Esophagus muscularis mucosa (tissue), 4 donors: ENCODE results near the gene GPR160. TPM values are rescaled to one million over a fixed set of nuclear protein-coding genes. Genes with fewer than 3 reads are reported as not detected.

Experiments used
- DNase-seq: peaks from one replicate; pipeline ENCODE4 v3.0.0-alpha.2; 2017; ENCODE audit errors: extremely low spot score
- H3K27ac ChIP-seq, 4 donors: fragments of 200-600 bp; sonication (generic); replicated peaks in 1 of 4; 1 replicate in 3 of 4; 2 replicates in 1 of 4; pipeline ENCODE4 v1.5.1; 2016 to 2019; ENCODE audit warnings: mild to moderate bottlenecking in 1 of 4
- H3K27me3 ChIP-seq, 4 donors: fragments of 200-600 bp; sonication (generic); one replicate each; pipeline versions ENCODE4 v1.5.1 to v1.6.0; 2016 to 2019
- H3K36me3 ChIP-seq, 4 donors: fragments of 200-600 bp; sonication (generic); one replicate each; pipeline ENCODE4 v1.5.1; 2016 to 2019
- H3K4me1 ChIP-seq, 4 donors: fragments of 200-600 bp; sonication (generic); one replicate each; pipeline ENCODE4 v1.5.1; 2016 to 2019
- H3K4me3 ChIP-seq, 4 donors: fragments of 200-600 bp; sonication (generic); 1 replicate in 2 of 4; 2 replicates in 2 of 4; pipeline ENCODE4 v1.5.1; 2016 to 2019; ENCODE audit warnings: mild to moderate bottlenecking in 4 of 4, moderate library complexity in 1 of 4
- H3K9me3 ChIP-seq, 4 donors: fragments of 200-600 bp; sonication (generic); 1 replicate in 3 of 4; 2 replicates in 1 of 4; pipeline ENCODE4 v1.5.1; 2016 to 2019
- EP300 ChIP-seq: sonication (generic); formaldehyde crosslinking; IDR thresholded peaks from one replicate; pipeline ENCODE4 v1.6.1; 2017; ENCODE audit warnings: antibody characterized with exemption
- POLR2A ChIP-seq: fragments of 450-650 bp; IDR thresholded peaks from one replicate; pipeline ENCODE4 v1.6.1; 2017; ENCODE audit warnings: antibody characterized with exemption, moderate library complexity, mild to moderate bottlenecking, low read depth
- POLR2AphosphoS5 ChIP-seq, 2 donors: sonication (generic); formaldehyde crosslinking; IDR thresholded peaks; one replicate each; pipeline ENCODE4 v1.6.1; 2017; ENCODE audit warnings: antibody characterized with exemption in 2 of 2
- WGBS: methylation state at CpG from one replicate; pipeline ENCODE4 v1.1.5; 2018; 5-methylcytosine and 5-hydroxymethylcytosine counted together
- intact Hi-C: fragments of 100-400 bp; cut with DNase I; formaldehyde crosslinking; loops from one replicate; pipeline ENCODE4 v1.15.1; 2023
- small RNA-seq, 3 donors: library from RNA; depleted of rRNA; stranded (forward); fragments of <200 nt; gene quantifications; one replicate each; pipeline ENCODE3, GENCODE V24; 2016
- total RNA-seq, 4 donors: library from RNA; depleted of rRNA; stranded (reverse); fragments of >200 nt; gene quantifications; one replicate each; pipeline versions ENCODE4 v1.1.0 to v1.2.1, GENCODE V29; 2016
- TF ChIP-seq, protein P1 (sequence below), 3 experiments: fragments of 200-600 bp in 2 of 3; fragments of 450-650 bp in 1 of 3; sonication (generic) in 2 of 3; IDR thresholded peaks; one replicate each; pipeline ENCODE4 v1.5.1; 2017 to 2019; ENCODE audit warnings: antibody characterized with exemption in 3 of 3, mild to moderate bottlenecking in 2 of 3, moderate library complexity in 1 of 3

GPR160 gene
- total RNA-seq, 4 donors from 2014 or later: 1.2 to 2.9 (median 2.2) TPM

- Histone ChIP-seq H3K36me3 (peaks cover 48 to 97% (median 83%) of the 10 kb centered on the region in 4 donors), H3K9me3 (no peaks in the 10 kb centered on the region), H3K4me3 (no peak overlapping the region), H3K27ac (no peak overlapping the region), H3K27me3 (no peaks in the 10 kb centered on the region), H3K4me1 (no peaks in the 10 kb centered on the region)
- TF ChIP-seq POLR2AphosphoS5 (IDR thresholded peaks at IDR 0.05): no peak
- TF ChIP-seq, protein P1, sequence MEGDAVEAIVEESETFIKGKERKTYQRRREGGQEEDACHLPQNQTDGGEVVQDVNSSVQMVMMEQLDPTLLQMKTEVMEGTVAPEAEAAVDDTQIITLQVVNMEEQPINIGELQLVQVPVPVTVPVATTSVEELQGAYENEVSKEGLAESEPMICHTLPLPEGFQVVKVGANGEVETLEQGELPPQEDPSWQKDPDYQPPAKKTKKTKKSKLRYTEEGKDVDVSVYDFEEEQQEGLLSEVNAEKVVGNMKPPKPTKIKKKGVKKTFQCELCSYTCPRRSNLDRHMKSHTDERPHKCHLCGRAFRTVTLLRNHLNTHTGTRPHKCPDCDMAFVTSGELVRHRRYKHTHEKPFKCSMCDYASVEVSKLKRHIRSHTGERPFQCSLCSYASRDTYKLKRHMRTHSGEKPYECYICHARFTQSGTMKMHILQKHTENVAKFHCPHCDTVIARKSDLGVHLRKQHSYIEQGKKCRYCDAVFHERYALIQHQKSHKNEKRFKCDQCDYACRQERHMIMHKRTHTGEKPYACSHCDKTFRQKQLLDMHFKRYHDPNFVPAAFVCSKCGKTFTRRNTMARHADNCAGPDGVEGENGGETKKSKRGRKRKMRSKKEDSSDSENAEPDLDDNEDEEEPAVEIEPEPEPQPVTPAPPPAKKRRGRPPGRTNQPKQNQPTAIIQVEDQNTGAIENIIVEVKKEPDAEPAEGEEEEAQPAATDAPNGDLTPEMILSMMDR (IDR thresholded peaks at IDR 0.05): peak in 1 of 3 experiments; percentile 6
- no peak for DNase-seq
- intact Hi-C loops: no loop called here
Measured at GRCh38 chr3:170117134-170117533, 79.3 kb downstream of the GPR160 start.

GRCh38 chr3:170128259-170128976 is 90.6 kb downstream of the GPR160 start:
- TF ChIP-seq POLR2A (no peak), POLR2AphosphoS5 (IDR thresholded peaks at IDR 0.05) (no peak), EP300 (no peak)
- TF ChIP-seq, protein P1 (IDR thresholded peaks at IDR 0.05): no peak

DNA sequence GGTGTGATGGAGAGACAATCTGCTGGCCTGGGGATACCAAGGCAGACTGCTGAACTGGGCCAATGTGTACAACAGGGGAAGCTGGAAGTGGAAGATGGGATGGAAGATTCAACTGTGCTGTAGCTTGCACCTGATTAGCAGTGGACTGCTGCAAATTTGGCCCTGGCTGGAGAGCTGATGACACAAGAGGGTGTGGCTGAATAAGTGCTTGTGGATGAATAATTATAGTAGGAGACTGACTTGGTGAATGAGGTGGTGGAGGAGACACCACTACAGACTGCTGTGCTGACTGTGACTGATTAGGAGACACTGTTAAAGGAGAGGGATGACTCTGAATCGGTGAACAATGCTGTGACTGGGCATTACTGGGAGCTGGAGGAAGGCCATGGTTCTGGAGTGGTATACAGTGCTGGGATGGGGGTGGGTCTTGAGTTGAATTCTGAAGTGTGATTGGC is 91.2 kb downstream of the GPR160 start:
- Histone ChIP-seq H3K27me3 (no peaks in the 10 kb centered on the region), H3K27ac (no peak overlapping the region), H3K9me3 (peaks cover 0 to 4% (median 2%) of the 10 kb centered on the region in 4 donors), H3K36me3 (peaks cover 28 to 57% (median 36%) of the 10 kb centered on the region in 4 donors), H3K4me1 (peaks cover 0 to 3% (median 0%) of the 10 kb centered on the region in 4 donors), H3K4me3 (no peak overlapping the region)
- WGBS: 96% methylated on average over 1 of the region's 1 CpG
- DNase-seq: no peak
- intact Hi-C loops: no loop called here
- TF ChIP-seq EP300 (no peak), POLR2A (no peak), POLR2AphosphoS5 (IDR thresholded peaks at IDR 0.05) (no peak)
- TF ChIP-seq, protein P1 (IDR thresholded peaks at IDR 0.05): no peak

More at GRCh38 chr3:170128259-170128976, 90.6 kb downstream of the GPR160 start:
- H3K27me3 ChIP-seq: no peaks in the 10 kb centered on the region
- H3K4me1 ChIP-seq: peaks cover 0 to 3% (median 0%) of the 10 kb centered on the region in 4 donors
- H3K4me3 ChIP-seq: no peak overlapping the region
- WGBS: 83% methylated on average over 4 of the region's 4 CpGs
- H3K36me3 ChIP-seq: peaks cover 29 to 56% (median 34%) of the 10 kb centered on the region in 4 donors
- no peak for DNase-seq
- intact Hi-C loops: no loop called here
- no peak overlapping the region for H3K27ac ChIP-seq
- peaks cover 0 to 4% (median 2%) of the 10 kb centered on the region in 4 donors for H3K9me3 ChIP-seq

DNA sequence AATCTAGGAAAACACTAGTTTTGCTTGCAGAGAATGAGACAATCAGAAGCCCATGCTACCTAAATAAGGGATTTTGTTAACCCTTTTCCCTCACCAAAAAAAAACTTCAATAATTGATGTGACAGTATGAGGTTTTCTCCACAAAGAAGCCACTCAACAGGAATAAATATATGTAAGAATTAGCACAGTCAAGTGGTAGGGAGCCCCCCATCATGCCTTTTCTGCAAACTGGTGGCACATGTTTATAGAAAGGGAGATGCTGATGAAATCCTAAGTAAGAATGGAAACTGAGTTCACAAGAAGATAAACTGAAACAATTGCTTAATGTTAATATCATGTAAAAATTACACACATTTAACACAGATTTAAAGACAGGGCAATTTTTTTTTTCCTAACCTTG is 92.7 kb downstream of the GPR160 start:
- no peak for DNase-seq
- no peak overlapping the region for H3K4me3 ChIP-seq
- H3K36me3 ChIP-seq: peaks cover 32 to 72% (median 45%) of the 10 kb centered on the region in 4 donors
- no peak overlapping the region for H3K27ac ChIP-seq
- H3K27me3 ChIP-seq: no peaks in the 10 kb centered on the region
- TF ChIP-seq POLR2AphosphoS5 (IDR thresholded peaks at IDR 0.05): no peak
- TF ChIP-seq POLR2A: no peak
- peaks cover 0 to 4% (median 2%) of the 10 kb centered on the region in 4 donors for H3K9me3 ChIP-seq
- intact Hi-C loops: no loop called here
- H3K4me1 ChIP-seq: peaks cover 0 to 3% (median 0%) of the 10 kb centered on the region in 4 donors

GRCh38 chr3:170132335-170132734 is 94.5 kb downstream of the GPR160 start:
- no peak for TF ChIP-seq POLR2A
- TF ChIP-seq, protein P1 (IDR thresholded peaks at IDR 0.05): no peak
- no peak for TF ChIP-seq POLR2AphosphoS5 (IDR thresholded peaks at IDR 0.05)
- TF ChIP-seq EP300: no peak
- peaks cover 0 to 4% (median 2%) of the 10 kb centered on the region in 4 donors for H3K9me3 ChIP-seq
- H3K36me3 ChIP-seq: peaks cover 32 to 80% (median 54%) of the 10 kb centered on the region in 4 donors
- no peak for DNase-seq
- peaks cover 0 to 3% (median 0%) of the 10 kb centered on the region in 4 donors for H3K4me1 ChIP-seq
- H3K27me3 ChIP-seq: no peaks in the 10 kb centered on the region
- intact Hi-C loops: no loop called here
- H3K4me3 ChIP-seq: no peak overlapping the region
- 72% methylated on average over 2 of the region's 2 CpGs for WGBS
- H3K27ac ChIP-seq: no peak overlapping the region

Small RNA genes within 50 kb of the gene (small RNA-seq; reads per million reads assigned to genes)
- 0 reads per million in 3 donors for gene RNU4-38P

Other genes with a start within 250 kb of the GPR160 start
- gene LRRIQ4, start 225.1 kb upstream of the GPR160 start, total RNA-seq: under 1 TPM in 1 of 4 donors, not detected in 3; 0.23 TPM
- 1 to 10 TPM; 2.0 to 2.9 (median 2.2) TPM for gene LRRC34, start 225.1 kb upstream of the GPR160 start, total RNA-seq
- not detected for gene LRRC31, start 168.1 kb upstream of the GPR160 start, total RNA-seq
- not detected for gene SAMD7, start 126.4 kb upstream of the GPR160 start, total RNA-seq
- 10 to 100 TPM; 65.6 to 71.8 (median 69.3) TPM for gene SEC62, start 71.2 kb upstream of the GPR160 start, total RNA-seq
- 10 to 100 TPM; 53.7 to 83.1 (median 70.8) TPM for gene PHC3, start 143.7 kb downstream of the GPR160 start, total RNA-seq
- 10 to 100 TPM; 35.7 to 90.9 (median 39.8) TPM for gene PRKCI, start 184.4 kb downstream of the GPR160 start, total RNA-seq